ENCODE results near the gene SAPCD2.

DNA sequence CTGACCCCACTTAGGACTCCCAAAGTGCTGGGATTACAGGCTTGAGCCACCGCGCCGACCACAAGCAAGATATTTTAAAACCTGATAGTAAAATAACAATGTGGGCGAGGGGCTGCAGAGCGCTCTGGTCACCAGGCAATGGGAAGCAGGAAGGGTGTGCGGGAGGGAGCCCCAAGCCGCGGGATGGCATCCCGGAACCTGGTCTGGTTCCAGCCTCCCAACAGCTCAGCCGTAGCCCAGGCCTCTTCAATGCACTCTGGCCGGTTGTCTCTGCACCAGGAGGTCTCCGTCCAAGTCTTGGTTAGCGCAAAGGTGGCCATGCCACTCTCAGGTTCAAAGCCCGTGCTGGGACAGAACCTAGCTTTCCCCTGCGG is 6.3 kb upstream of the SAPCD2 start:
- TF ChIP-seq EZH2 (optimal IDR thresholded peaks at IDR 0.05; ENCODE audit: low read depth, low read length): no peak
- TF ChIP-seq, protein P1, sequence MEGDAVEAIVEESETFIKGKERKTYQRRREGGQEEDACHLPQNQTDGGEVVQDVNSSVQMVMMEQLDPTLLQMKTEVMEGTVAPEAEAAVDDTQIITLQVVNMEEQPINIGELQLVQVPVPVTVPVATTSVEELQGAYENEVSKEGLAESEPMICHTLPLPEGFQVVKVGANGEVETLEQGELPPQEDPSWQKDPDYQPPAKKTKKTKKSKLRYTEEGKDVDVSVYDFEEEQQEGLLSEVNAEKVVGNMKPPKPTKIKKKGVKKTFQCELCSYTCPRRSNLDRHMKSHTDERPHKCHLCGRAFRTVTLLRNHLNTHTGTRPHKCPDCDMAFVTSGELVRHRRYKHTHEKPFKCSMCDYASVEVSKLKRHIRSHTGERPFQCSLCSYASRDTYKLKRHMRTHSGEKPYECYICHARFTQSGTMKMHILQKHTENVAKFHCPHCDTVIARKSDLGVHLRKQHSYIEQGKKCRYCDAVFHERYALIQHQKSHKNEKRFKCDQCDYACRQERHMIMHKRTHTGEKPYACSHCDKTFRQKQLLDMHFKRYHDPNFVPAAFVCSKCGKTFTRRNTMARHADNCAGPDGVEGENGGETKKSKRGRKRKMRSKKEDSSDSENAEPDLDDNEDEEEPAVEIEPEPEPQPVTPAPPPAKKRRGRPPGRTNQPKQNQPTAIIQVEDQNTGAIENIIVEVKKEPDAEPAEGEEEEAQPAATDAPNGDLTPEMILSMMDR (IDR thresholded peaks at IDR 0.05; ENCODE audit: low read length): no peak
- no peak for TF ChIP-seq EZH2phosphoT487 (IDR thresholded peaks at IDR 0.05; ENCODE audit: low read length)

Data from MM.1S (cell line).